ENCODE data around the gene RARRES1.
A peak's percentile ranks its signal among the peaks of the same experiment; 100 is the strongest.

RARRES1 gene, protein sequence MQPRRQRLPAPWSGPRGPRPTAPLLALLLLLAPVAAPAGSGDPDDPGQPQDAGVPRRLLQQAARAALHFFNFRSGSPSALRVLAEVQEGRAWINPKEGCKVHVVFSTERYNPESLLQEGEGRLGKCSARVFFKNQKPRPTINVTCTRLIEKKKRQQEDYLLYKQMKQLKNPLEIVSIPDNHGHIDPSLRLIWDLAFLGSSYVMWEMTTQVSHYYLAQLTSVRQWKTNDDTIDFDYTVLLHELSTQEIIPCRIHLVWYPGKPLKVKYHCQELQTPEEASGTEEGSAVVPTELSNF

DNA sequence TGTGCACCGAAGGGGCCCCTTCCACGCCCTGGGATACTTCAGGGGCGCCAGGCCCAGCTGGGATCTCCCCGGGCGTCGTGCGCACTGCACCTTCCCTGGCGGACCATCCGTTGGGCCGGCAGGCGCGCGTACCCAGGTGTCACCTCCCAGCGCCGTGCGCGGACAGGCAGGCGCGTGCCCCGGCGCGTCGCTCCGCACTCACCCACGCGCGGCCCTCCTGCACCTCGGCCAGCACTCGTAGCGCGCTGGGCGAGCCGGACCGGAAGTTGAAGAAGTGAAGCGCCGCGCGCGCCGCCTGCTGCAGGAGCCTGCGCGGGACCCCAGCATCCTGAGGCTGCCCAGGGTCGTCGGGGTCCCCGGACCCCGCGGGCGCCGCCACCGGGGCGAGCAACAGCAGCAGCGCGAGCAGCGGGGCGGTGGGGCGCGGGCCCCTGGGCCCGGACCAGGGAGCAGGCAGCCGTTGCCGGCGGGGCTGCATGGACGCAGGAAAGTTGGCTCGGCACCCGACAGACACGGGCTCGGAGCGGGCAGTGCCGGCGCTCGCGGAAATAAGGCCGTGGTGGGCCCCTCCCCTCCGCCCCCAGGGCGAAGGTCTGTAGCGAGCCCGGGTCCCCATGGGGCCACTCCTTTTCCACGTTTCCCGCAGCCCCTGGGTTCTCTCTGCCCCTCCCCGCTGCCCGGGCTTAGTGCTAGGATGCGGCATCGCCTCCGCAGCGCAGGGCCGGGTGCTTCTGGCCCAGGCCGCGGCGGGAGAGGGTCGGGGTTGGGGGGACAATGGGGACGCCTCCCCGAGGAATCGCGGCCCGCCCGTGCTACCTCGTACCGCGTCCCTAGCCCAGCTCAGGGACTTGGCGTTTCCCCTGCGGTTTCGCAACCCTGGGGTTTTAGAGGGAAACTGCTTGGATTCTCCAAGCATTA lies at the start of gene RARRES1:
RARRES1 (minus strand) TSS at position 520 of the 918 bp plus-strand sequence; CDS start at position 478, 42 bp downstream.
- DNase-seq: peak; percentile 16

GRCh38 chr3:158781849-158782248 lies 49.6 kb upstream of the RARRES1 start:
- no peak for DNase-seq

GRCh38 chr3:158781191-158781590 lies 48.9 kb upstream of the RARRES1 start:
- no peak for DNase-seq

GRCh38 chr3:158780766-158781165 lies 48.5 kb upstream of the RARRES1 start:
- no peak for DNase-seq

DNA sequence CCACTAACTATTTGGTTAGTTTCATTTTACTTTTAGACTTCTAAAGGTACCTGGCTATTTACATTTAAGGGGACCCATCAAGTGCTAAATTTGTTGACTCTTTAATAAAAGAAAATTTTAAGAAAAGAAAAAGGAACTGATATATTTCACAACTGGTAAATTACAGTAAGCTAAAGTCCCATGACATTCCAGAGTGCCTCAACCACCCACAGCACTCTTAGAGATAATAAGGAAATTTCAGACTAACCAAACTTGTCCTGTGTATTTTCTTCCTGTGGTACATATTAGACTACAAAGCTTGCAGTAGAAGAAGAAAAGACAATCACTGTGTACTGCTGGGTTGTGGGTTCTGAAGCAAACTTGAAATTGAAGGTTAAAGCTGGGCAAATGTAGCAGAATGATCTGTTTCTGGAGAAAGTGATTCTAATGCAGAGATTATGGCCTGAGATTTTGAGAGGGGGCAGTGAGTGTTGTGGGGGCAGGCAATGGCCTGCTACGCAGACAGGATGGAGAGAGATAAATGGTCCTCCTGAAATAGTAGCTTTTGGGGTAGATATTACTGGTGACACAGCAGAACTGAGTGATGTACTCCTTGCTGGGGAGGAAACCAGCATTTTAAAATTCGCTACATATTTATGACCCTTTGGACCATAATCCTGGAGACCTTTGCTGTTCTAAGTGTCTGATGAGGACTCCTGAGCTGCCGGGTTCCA lies 45.1 kb upstream of the RARRES1 start:
- no peak for DNase-seq

GRCh38 chr3:158776531-158776930 lies 44.3 kb upstream of the RARRES1 start:
- no peak for DNase-seq

DNA sequence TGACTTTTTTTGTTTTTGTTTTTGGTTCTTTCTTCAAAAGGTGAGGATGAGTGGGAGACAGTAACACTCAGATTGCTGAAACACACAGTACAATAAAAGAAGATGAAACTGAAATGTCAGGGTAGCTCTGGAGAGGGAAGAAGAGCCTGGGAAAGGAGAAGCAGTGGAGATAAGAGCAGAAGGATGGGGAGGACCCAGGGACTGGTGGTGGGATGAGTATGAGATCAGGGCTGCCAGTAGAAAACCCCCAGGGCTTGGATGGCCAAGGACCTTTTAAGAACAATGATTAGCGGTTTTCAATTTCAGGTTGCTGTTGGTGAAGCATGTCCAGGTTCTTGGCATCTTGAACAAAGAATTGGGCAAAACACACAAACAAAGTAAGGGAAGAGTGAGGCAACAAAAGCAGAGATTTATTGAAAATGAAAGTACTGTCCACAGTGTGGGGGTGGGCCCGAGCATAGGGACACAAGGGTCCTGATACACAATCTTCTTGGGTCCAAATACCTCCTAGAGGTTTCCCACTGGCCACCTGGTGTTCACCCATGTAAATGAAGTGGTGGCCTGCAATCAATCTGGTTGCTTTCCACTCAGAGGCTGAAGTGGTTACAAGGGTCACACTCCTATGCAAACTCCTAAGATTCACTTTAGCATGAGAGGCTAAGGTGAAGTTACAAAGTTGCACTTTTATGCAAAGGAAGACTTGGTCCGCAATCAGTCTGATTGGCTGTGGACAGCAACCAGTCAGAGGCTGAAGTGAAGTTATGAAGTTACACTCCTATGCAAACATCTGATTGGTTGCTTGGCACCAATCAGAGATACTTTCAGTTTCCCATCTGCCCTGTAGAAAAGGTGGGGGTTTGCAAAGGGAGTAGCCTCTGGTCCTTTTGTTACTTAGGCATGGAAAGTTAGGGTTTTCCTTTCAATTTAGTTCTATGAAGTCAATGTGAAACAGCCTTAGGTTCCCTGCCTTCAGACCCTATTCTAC lies 43.5 kb upstream of the RARRES1 start:
- no peak for DNase-seq

DNA sequence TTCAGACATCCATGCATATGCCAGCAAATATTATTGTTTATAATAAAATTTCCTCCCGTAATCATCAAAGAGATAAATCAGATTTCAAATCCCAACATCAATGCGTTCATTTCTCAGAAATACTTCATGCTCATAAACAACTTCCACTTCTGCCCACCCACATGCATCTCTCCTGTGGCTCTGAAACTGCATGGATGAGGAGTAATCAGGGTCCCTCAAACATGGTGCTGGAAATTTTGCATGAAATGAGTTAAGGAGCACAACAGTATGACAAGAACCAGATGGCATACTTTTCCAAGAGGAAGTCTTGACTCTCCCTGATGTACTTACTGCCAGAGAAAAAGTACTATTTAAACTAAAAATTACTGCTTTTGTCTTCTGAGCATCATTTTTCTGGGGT lies 42.7 kb upstream of the RARRES1 start:
- no peak for DNase-seq

DNA sequence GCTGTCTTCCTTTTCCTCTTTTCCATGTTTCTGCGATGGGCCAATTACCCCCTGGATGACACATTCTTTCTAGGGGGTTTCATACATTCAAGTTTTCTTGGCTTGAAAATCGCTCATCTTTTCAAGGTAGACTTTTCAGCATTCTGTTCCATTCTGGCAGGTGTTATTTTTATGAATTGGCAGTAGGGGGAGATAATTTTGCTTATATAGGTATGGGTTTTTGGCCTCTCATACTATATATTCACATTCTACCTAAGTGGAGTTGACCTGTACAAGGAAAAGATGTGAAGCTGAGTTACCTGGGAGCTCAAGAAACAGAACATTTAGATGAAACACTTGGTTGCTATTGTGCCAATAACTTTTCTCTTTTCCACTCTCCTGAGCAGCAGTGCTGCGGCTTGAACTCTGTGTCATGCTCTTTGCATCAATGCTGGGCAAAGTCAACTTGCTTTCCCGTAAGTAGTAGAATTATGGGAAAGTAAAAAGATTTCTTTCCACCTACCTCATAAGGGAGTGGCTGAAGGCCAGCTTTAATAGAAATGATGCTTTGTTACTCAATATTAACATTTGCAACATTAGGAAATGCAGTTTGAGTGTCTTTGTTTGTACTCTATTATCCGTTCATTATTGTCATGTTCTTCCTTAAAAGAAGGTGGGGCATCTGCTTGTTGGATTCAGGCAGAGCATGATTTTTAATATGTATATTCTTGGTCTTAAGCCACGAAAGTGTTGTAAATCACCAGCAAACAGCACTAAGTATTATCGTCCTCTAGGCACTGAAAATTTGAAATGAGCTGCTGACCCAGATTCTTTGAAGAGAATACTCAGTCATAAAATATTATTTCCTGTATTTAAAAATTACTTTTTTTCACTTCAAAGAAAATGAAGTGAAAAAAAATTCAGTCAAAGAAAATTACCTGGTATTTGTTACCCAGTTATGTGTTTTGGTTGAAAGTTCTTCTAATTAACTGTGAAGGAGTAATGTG lies 41.9 kb upstream of the RARRES1 start:
- DNase-seq: no peak

- no peak for DNase-seq
Measured at GRCh38 chr3:158773166-158773565, 40.9 kb upstream of the RARRES1 start.

DNA sequence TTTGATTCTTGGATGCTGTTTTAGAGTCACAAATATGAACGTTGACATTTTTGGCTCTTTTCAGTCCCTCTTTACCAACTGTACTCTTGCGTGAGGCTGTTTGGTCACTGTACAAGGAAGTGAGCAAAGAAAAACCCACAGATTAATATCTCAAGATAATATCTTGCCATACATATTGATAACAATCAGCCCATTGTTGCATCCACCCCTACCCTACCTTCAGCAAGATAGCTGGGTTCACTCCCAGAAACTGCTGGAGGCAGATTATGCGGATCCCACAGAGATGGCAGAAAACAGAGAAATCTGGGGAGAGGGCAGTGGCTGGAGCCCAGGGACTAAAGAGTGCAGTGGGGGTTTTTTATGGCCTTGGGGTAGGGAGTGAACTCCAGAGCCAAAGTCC lies 39.7 kb upstream of the RARRES1 start:
- DNase-seq: no peak

- no peak for DNase-seq
Measured at GRCh38 chr3:158771577-158771976, 39.3 kb upstream of the RARRES1 start.

DNA sequence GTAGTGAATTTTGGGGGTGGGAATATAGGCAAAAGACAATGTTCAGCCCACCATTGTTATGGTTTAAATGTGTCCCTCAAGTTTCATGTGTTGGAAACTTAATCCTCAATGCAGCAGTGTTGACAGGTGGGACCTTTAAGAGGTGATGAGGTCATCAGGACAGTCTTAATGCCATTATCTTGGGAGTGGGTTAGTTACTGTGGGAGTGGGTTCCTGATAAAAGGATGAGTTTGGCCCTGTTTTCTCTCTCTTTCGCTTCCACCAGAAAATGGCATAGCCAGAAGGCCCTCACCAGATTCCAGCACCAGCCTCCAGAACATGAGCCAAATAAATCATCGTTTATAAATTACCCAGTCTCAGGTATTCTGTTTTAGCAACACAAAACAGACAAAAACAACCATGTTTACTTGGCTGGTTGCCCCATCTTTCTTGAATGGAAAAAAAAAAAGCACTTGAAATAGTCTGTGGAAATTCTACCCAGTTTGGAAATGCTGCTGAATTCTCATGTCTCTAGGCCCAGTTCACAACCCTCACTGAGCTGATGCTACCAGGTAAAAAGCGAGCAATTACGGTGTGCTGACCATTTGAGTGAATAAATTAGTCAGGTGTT lies 38.6 kb upstream of the RARRES1 start:
- DNase-seq: no peak

DNA sequence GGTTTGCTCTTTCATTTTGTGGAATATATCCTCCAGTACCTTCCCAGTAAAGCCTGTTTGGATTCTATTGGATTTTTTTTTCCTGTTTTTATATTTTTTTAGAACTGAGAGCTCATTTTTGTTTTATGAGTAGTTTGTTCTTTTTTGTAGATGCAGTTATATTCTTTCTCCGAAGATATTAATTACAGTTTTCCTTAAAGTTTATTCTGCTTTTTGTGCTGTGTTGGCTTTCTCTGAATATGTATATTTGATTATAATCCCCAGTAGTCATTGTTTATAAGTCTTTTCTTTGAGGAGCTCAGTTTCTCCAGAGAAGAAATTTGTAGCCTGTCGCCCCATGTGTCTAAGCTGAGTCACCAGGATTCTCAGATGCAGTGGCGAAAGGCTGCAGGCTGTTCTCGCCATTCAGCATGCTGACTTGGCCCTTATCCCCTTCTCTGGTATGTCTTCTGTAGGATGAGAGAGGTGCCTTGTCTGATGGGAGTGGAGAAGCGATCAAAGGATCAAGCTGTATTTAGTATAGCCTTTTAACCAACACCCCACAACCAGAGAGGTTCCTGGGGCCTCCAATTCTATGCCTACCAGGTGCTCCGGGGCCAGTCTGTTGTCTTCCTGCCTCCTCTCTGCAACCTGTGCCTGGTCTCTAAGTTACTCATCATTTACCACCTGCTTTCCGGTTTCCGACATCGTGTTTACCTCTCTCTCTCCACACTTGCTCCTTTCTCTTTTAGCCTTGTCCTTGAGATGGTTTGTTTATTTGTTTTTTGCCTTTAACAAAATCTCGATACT lies 37.9 kb upstream of the RARRES1 start:
- no peak for DNase-seq

- no peak for DNase-seq
Measured at GRCh38 chr3:158769549-158769948, 37.3 kb upstream of the RARRES1 start.

DNA sequence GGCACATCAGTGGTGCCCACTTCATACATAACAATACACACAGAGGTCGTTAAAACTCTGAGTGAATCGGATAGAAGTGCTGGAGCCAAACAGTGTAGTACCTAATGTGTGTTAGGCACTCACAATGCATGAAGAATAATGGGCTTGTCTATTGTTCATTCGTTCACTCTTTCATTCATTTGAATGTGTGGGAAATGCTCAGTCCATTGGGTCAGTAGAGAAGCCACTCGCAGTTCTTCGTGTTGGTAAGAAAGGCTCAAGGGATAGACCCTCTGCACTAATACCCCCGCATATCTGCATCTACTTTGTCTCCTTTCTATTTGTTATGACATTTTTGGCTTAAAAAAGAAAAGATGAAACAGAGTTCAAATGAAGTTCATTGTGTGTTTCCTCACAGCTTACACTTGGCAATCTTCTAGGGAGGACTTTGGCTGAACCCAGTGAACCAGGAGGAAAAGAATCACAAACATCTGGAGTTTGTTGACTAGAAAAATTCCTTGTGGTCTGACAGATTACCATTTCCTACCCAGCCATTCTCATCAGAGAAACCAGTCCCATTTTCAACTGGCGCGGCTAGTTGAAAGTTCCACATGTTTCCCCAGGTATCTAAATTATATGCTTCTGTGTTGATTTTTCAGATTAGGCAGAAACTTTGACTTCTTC lies 36.8 kb upstream of the RARRES1 start:
- DNase-seq: no peak

- no peak for DNase-seq
Measured at GRCh38 chr3:158768361-158768787, 36.1 kb upstream of the RARRES1 start.

DNA sequence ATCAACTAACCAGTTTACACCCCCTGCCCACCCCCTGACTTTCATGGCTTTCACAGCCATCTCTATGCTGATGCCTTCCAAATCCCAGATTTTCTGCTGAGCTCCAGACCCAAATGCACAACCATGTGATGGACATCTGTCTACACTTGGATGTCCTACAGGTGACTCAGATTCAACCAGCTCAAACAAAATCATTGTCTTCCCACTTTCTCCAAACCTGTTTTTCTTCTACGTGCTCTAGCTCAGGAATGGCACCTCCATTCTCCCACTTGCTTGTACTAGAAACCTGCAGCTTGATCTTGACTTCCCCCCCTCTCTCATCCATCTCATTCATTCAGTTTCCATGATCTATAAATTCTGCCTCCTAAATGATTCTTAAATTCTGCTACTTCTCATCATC lies 34.1 kb upstream of the RARRES1 start:
- no peak for DNase-seq
